ENCODE measurements around the gene SIGLEC10.
"Not testable (repeated sequence)": the region's sequence is repeated elsewhere in the genome, so short reads cannot be mapped to it uniquely, and the experiment has no call there.

GRCh38 chr19:51463976-51464581 lies 46.6 kb upstream of the SIGLEC10 start:
- not testable (repeated sequence) for TF ChIP-seq CTCF (IDR thresholded peaks at IDR 0.05 in 8 of 11, conservative IDR thresholded peaks at IDR 0.05 in 3 of 11); POLR2A (IDR thresholded peaks at IDR 0.05); POLR2AphosphoS5 (IDR thresholded peaks at IDR 0.05)
